NCI-H1436 treated with DMSO at 0.1 percent for 48 hours (cell line): ENCODE results near the gene NAV2.

Source experiments
- DNase-seq: peaks from one replicate; lab custom pipeline; 2025; lab: John Stamatoyannopoulos, UW

Gene NAV2

DNA sequence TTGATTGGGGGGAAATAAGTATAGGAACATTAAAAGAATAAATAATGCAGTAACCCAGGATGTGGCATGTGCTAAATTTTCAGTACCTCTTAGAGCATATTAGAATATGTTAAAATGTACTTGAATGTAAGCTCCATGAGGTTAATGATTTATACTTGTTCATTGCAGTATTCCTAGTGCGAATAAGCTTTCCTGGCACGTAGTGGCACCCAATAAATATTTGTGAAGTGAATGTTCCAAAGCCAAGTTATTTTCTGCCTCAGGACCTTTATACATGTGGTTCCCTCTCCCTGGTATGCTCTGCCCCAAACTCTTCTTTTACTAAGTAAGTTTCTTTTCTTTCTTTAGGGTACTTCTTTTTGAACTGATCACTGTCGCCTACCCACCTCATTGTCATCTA is 328.9 kb downstream of the NAV2 start:
- DNase-seq: no peak

DNA sequence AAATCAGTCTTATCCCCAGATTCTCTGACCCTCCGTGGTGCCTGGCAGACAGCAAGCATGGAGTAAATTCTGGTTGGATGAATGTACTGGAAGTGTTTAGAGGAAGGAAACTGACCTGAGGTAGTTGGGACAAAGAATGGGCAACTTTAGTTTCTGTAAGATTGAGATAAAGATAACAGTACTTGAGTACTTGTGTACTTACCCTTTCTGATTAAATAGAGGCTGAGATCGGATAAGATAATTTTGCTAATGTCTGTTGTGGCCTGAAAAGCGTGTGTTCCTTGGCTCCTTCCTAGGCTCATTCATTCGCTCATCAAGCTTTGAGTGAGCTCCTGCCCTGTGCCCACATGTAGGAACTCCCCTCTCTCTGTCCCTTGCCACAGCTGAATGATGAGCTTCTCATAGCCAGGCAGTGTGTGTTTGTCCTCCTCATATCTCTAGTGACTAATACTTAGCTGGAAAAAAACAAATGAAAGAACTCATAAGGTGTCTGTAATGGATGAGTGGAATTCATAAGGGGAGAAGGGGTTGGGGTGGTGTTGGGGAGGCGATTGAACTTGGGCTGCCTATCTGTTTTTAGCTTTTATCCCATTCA is 329.5 kb downstream of the NAV2 start:
- DNase-seq: no peak

DNA sequence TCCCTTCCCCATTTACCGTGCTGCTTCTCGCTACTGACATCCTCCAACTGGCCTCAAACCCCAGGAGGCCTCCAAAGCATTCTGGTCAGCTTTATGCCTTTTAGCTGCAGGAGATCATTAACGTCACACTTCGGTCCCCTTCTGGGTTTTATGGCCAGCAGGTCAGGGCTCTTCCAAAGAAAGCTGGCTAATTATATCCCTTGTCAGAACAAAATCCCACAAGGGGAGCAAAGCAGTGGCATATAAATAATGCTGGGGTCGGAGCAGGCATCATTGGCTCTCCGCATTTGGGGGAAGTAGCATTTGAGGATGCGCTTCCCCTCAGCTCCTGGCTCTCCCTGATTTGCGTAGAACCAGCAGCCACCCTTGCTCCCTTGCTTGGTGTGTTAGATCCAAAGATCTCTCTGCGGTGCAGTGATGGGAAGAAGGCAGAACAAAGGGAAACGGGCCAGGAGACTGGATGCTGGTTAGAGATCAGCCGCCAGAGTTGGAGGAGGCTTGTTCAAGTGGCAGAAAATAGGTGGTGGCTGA is 330.2 kb downstream of the NAV2 start:
- DNase-seq: no peak

DNA sequence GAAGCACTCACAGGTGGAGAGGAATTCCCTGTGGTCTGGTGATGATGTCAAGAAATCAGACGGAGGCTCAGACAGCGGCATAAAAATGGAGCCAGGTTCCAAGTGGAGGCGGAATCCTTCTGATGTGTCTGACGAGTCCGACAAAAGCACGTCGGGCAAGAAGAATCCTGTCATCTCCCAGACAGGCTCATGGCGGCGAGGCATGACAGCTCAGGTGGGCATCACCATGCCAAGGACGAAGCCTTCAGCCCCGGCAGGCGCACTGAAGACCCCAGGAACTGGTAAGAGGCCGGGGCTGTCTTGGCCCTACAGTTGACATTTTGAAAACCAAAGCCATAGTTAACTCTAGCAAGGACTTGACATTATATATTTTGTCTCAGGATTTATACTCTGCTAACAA is 331.4 kb downstream of the NAV2 start:
- DNase-seq: no peak

DNA sequence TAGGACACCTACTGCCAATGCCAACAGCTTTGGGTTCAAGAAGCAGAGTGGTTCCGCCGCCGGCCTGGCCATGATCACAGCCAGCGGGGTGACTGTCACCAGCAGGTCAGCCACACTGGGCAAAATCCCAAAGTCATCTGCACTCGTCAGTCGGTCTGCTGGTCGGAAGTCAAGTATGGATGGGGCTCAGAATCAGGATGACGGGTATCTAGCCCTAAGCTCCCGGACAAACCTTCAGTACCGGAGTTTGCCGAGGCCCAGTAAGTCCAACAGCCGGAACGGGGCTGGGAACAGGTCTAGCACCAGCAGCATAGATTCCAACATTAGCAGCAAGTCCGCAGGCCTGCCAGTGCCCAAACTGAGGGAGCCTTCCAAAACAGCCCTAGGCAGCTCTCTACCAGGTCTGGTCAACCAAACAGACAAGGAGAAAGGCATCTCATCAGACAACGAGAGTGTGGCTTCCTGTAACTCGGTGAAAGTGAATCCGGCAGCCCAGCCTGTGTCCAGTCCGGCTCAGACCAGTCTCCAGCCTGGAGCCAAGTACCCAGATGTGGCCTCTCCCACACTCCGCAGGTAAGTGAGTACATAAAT is 332.6 kb downstream of the NAV2 start:
- DNase-seq: no peak

DNA sequence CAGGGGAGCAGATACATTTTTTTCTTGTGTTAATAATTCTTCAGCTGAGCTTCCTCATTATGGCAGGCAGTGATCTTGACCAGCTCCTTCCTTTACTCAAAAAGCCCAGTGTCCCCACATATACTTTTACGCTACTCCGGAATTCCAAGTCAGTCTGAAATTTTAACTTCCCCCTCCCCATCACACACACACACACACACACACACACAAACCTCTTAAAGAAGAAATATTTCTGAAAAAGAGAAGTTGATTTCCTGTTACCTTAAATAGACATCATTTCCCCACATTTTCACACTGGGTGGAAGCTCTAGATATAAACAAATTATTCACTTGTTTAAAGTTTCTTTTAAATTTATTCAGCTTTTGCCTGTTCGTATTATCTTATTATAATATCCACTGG is 333.8 kb downstream of the NAV2 start:
- no peak for DNase-seq

DNA sequence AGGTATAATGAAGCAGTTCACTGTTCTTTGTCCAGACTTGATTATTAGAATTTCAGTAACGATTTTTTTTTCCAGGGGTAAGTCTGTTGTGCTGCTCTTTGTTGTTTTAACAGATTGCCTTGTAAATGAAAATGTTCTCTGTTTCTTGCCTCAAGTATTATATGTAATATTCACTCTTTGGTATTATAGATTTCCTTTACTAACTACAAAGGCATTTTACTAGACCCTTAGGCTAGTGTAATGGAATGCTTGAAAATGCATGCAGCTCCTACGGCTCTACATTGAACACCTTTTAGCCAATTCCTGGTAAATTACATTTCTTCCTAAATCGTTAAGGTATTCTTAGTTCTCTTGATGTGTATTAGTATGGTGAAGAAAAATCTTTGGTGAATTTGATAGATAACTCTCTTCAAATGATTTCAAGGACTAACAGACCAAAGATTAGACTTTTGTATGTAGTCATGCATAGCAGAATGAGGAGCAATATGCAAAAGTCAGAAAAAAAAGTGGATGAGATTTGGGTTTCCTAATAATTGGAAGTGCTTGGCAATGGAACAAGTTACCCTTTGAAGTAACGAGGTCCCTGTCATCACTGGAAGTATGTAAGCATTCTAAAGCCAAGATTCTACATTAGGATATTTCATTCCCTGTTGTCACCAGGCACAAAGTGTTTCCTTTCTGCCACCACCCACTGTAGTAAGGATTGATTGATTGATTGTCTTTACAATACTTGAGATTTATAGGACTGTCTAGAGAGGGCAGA is 334.6 kb downstream of the NAV2 start:
- no peak for DNase-seq

DNA sequence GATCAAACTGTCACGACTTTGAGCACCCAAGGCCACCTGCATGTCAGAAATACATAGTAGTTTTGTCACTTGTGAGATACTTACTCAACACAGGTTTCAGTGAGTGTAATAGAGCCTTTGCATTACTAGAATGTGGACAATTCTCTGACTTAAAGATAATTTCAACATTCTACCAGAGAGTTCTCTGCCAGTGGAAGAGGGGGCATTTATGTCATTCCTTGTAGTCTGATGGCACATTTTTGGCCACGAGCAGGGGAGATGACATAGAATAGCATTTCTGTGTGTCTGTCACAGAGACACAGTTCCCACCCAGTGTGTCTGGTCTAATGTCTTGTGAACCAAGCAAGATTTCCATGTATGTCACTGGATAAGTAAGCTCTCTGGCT is 335.1 kb downstream of the NAV2 start:
- DNase-seq: no peak

DNA sequence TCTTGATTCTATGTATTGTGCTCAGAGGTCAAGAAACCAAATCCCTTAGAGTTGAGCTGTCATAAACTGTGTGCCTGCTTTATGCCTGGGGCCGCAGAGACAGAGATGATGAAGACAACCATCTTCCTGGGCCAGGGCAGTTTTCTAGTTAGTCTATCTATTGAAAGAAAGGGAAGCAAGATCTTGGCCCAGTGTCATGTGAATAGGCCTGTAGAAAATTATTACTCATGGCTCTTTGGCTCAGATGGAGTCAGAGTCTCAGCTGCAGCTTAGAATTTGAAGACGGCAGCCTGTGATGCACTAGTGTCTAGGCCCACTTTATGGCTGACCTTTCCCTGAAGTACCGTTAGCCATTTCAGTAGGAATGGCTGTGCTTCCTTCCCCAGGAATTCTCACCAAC is 335.6 kb downstream of the NAV2 start:
- DNase-seq: no peak

DNA sequence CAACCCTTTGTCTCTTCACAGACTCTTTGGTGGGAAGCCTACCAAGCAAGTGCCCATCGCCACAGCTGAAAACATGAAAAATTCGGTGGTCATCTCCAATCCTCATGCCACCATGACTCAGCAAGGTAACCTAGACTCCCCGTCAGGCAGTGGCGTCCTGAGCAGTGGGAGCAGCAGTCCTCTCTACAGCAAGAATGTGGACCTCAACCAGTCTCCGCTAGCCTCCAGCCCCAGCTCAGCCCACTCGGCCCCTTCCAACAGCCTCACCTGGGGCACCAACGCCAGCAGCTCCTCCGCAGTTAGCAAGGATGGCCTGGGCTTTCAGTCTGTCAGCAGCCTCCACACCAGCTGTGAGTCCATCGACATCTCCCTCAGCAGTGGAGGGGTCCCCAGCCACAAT is 336.1 kb downstream of the NAV2 start:
- DNase-seq: no peak

DNA sequence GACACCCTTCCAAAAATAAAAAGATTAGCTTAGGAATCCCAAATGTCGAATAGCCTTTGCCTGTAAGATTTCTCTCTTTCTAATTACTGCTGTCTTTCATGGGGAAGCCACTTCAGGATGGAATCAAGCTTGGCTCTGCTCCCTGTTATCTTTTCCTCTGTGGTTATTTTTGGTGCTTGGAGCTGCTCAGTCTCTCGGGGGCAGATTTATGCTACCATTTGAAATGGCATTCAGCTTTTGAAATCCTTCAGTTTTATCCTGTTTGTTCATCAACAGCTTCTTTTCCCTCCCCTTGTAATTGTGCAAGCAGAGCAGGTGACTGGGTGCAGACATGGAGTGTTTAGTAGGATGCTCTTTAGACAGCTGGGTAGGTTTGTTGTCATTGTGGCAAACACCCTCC is 336.6 kb downstream of the NAV2 start:
- DNase-seq: no peak

DNA sequence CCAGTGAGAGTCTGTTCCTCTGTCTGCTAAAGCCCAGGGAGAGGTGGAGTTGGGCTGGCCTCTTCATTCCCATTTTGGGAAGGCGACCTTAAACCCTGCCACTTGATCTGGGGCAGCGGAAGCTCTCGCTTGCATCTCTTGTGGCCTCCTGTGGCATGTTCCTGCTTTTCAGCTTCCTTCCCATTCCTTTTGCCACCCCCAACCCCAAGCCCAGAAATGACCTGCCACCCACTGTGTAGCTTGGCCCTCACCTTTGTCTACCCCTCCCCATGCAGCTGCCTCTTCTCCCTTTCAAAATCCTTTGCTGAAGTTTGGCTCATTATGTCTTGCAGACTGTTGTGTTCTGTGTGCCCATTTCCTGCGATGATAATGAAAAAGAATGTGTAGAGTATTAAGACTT is 337.4 kb downstream of the NAV2 start:
- no peak for DNase-seq

DNA sequence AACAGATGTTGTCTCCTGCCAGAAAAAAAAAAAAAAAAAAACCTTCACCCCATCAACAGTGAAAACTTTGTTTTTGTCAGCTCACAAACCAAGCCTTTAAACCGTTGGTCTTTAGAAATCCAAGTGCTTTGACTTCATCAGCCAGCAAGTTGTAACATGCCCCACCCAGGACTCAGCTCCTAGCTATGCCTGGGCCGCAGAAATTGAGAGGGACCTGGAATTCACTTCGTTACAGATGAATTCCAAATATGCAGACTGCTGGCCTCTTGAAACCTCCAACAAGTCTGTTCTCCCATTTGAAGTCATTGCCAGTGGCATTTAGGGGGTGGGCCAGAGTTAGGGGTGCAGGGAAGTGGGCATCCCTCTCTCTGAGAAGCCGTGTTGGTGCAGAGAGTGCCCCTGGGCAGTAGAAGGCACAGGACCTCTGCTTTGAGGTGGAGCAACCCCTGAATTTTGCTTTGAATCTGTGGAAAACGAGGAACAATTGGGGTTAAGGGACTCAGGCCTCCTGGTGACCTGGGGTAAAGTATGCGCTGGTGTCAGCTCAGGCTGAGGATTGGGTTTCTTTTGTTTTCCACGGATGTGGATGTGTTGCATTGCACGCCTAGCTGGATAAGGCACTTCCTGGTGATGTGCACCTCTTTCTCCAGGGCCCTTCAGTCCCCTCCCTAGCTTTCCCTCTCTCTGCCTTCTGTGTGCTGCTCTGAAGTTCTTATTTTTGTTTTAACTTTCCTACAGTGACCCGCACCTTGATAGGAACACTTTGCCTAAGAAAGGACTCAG is 338.1 kb downstream of the NAV2 start:
- DNase-seq: no peak

DNA sequence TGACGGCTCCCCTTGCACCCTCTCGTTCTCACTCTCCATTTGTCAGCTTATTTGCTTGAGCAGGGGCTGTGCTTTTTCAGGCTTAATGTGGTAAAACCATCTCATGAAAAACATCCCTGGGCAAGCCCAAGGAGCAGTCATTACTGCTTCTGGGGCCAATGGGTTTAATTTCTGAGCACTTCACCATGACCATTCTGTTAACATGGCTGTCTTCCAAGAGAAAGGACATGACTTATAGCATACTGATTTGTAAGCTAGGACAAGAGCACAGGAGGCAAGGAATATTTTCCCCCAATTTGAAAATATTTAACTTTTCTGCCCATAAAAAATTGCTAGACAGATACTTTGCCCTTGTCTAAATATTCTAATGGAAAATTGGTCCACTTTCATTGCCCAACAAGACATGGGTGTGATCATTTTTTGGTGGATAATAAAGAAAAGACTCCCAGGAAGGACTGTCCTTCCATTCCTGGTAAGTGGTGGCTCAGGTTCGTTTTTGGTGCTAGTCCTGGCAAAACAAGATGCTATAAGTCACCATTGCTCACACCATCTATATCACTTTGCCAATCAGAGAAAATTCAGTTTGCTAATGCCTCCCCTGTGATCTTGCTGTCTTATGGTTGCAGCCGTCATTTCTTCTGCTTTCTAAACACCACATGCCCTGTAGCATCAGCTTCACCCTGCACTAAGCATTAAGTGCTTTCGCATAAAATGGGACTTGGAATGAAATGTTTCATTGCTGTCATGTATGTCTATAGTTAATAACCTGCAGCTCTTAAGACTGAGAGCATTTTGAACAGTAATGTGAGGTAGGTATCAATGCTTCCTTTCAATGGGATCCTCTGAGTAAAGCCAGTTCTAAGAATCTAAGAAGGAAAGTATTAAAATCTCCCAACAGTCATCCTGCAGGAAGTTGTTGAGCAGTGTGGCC is 339.1 kb downstream of the NAV2 start:
- DNase-seq: no peak

DNA sequence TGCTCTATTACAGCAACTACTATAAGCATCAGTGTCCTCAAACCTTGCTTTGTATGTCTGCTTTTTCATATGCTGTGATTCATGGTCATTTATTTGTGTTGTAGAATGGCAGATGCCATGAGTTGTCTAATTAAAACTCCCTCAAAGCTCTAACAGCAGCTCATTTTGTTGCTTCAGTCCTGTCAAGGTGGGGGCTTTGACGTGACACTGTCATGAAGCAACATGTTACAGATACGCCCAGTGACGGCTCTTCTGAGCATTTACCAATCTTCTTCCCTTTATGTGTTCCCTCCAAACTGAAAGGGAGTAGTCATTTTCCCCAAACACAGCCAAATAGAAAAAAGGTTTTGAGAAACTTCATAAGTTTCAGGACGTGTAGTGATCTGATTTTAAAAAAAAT is 340.9 kb downstream of the NAV2 start:
- DNase-seq: no peak

DNA sequence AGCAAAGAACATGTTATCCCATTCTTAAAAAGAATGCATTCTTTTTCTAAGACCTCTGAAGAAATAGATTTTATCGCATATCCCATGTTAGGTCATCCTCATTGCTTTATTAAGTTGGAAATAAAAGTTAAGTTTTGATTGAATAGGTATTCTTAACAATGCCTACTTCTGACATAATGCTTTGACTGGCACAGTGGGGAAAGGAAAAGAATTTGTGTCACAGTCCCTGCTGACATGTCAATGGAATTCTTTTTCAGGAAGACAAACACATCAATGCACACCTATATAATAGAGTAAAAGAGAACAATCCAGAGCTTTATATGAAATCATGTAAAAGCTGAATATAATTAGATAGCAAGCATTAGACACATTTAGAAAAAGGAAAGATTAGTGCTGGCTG is 341.9 kb downstream of the NAV2 start:
- DNase-seq: no peak

DNA sequence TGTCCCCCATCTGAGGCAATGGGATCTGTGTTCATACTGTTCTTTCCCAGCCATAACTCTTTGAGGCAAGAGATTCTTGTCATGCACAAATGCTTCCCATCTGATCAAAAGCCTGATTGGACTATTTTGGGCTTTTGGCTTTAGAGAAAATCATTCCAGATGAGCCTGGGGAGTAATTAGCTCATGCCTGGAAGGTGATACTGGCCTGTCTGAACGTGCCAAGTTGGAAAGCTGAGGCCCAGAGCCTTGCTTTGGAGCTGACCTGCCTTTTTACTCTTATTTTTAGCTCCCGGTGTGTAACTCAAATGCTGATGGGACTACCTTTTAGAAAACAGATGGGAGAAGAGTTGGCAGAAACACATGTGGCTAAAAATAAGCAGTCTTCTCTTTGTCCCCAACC is 342.7 kb downstream of the NAV2 start:
- DNase-seq: no peak

DNA sequence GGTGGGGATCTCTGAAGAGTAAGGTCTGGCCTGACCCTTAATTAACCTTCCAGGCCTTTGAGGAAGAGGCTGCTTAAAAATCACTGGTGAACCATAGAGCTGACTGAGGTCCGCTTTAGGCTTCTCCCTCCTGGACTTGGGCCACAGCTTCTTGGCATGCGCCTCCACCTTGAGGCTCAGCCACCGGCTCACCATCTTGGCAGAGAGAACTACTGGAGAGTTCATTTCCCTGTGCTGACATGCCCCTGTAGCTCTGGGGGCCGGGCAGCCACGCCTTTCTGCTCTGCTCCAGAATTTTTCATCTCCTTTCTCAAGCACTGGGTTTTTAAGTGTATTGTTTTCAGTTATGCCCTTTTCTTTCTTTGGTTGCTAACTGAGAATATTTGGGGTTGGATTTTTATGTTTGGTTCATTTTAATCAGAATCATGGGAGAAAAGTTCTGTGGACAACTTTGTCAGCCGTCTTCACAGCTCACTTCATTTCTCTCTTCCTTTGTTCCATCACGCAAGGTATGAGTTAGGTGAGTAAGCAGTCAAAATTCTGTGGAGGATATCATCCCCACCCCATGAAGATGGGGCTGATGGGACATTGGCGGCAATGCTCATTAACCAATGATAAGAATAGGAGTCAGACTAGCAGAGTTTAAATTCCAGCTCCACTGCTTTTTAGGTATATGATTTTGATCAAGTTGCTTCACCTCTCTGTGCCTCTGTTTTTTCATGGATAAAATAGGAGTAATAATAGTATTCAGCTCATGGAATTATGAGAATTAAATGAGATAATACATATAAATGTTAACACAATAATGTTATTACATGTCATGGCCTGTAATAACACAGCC is 343.7 kb downstream of the NAV2 start:
- DNase-seq: no peak

DNA sequence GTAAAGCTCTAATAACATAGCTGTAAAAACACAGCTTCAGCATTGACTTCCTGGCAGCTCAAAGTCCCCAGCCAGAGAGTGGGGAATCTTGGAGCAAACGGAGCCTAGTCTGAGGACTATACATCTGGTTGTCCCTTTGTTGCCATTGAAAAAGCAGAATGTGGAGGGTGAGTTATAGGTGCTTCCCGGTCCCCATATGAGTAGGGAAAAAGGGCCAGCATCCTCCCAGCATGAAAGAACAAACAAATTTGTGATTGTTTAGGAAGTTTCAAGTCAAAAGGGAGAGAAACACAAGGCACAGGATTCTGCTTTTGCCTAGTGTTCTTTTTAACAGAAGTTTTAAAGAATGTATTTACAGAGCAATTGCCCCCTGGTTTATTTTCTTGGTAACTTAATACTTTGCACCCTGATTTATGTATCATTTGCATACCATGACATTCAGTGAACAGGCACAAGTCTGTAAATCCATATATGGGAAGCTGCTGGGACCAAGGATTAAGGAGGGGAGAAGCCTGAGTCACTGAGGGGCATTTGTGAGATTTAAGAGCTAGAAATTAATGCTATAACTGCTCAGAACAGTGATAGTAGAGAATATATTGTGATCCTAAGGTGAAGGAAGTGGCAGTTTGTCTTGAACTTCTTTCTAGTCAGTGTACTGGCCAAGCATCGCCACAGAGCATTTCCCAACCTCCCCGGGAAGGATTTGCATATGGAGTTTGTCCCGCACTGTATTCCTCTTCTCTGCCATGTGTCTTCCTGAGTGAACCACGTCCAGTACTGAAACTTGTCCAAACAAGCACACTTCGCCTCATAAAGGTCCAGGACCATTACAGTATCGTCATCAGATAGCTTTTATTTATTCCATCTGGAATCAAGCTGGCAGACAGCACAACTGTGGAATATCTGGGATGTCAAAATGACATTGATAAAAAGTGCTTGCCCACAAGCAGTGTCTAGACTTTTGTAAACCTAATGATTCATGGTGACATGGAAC is 344.6 kb downstream of the NAV2 start:
- no peak for DNase-seq
